GM13976 (cell line): ENCODE data around the gene ABLIM1.

Experiments used
- DNase-seq: peaks from one replicate; pipeline ENCODE4 v3.0.0; 2012; ENCODE audit warnings: low spot score
- CTCF ChIP-seq: IDR thresholded peaks from 2 replicates; pipeline ENCODE4 v1.5.1; 2012; ENCODE audit warnings: borderline replicate concordance, mild to moderate bottlenecking; ENCODE audit not compliant: insufficient read depth; ENCODE audit errors: extremely low read depth, missing control alignments, control extremely low read depth
- in situ Hi-C: fragments of 300-500 bp; cut with MboI; formaldehyde crosslinking; loops from one replicate; pipeline ENCODE4 v1.12.0; 2022; ENCODE audit warnings: low sequenced_read_pairs, mixed read lengths, inconsistent platforms; ENCODE audit not compliant: unreplicated experiment

ABLIM1 gene

GRCh38 chr10:114498413-114499111 is 159.5 kb downstream of the ABLIM1 start:
- in situ Hi-C loops, result no loop called here
- TF ChIP-seq CTCF, result no peak
- DNase-seq, result peak; percentile 37

DNA sequence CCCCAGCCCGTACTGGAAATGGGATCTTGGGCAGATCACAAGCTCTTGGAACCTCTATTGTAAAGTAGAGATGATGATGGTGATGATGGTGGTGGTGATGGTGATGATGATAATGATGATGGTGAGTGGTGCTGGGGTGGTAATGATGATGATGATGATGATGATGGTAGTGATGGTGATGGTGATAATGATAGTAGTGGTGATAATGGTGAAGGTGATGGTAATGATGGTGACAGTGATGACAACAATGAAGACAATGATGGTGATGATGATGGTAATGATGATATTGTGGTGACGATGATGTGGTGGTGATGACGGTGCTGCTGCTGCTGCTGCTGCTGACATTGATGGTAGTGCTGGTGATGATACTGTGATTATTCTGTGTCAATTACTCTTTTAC is 162.8 kb downstream of the ABLIM1 start:
- no peak for DNase-seq
- in situ Hi-C loops, result no loop called here
- TF ChIP-seq CTCF, result no peak

DNA sequence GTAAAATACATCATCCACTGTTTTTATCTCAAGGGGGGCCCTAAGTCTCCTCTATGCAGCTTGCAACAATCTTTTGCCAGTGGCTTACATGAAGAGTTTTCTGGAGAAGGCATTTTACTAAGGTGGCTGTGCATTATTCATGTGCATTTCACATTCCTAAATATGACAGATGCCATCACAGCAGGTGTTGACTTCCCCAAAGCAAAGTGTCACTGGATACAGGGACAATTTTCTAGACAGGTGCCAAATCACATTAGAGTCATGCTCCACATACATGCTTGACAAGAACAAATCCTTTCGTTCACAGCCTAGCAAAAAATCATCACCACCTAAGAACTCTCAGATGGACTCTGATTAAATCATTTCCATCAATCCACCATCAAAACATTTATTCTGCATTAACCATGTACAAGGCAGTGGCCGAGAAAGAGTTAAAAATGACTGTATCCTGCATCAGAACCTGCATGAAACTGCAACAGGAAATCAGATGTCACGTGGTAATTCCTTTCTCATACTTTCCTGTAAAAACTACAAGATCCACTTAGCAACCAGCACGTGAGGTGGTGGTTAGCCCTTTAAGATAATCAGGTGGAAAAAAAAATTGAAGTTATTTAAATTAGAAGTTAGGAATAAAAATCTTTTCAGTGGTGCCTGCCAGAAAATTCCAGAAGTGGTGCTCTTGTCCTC is 165.6 kb downstream of the ABLIM1 start:
- no peak for TF ChIP-seq CTCF
- DNase-seq, result no peak

DNA sequence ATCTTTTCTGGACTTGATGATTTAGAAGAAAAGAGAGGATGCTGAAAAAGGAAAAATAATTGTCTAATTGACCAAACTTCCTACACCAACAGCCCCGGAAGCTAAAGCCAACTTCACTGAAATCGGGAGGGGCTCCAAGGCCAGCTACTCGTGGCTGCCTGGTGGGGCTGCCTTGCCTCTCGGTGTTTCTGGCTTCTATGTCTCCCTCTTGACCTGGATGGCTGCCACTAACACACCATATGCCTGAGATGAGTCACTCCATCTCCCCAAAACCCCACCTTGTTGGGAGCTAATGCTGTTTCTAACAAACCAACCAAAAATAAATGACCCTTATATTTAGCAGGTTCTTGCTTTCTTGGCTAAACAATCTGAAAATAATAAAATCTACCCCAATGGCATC is 166.1 kb downstream of the ABLIM1 start:
- no peak for DNase-seq

More for the DNA sequence above, 165.6 kb downstream of the ABLIM1 start:
- in situ Hi-C loops, result no loop called here

GRCh38 chr10:114491419-114491818 is 166.7 kb downstream of the ABLIM1 start:
- in situ Hi-C loops, result no loop called here
- DNase-seq, result no peak
- no peak for TF ChIP-seq CTCF

More for the DNA sequence above, 166.1 kb downstream of the ABLIM1 start:
- in situ Hi-C loops, result no loop called here
- TF ChIP-seq CTCF, result no peak

GRCh38 chr10:114489521-114490310 is 168.4 kb downstream of the ABLIM1 start:
- DNase-seq, result no peak
- in situ Hi-C loops, result no loop called here
- TF ChIP-seq CTCF, result no peak
